HepG2 (cell line): ENCODE results near the gene PCDHAC1. TPM values are rescaled to one million over a fixed set of nuclear protein-coding genes. Genes with fewer than 3 reads are reported as not detected.

Experiments
- CBX2 ChIP-seq, 2 experiments: fragments of 200-600 bp in 1 of 2; sonication (generic); formaldehyde crosslinking in 1 of 2; IDR thresholded peaks; 2 replicates each; pipeline versions ENCODE4 v1.7.0 to v1.8.1; 2018 to 2022; ENCODE audit warnings: low read depth in 2 of 2, low read length in 1 of 2, mild to moderate bottlenecking in 1 of 2, missing genetic modification reagents in 1 of 2
- POLR2AphosphoS2 ChIP-seq: IDR thresholded peaks from 2 replicates; pipeline ENCODE4 v1.6.1; 2011; ENCODE audit warnings: low read depth, low read length, improper control_type of control experiment
- ZNF124 ChIP-seq: sonication (generic); formaldehyde crosslinking; IDR thresholded peaks from 2 replicates; pipeline ENCODE4 v1.4.0; 2020; ENCODE audit warnings: missing genetic modification reagents
- polyA plus RNA-seq, 8 experiments: library from polyadenylated mRNA; depleted of rRNA in 3 of 8; stranded (reverse) in 7 of 8; unstranded in 1 of 8; fragments of >200 nt; fragmentation: Illumina TruSeq in 4 of 8; extraction: Trizol in 4 of 8; gene quantifications; 2 replicates each; pipeline versions ENCODE4 v1.2.1 to v1.2.3, GENCODE V29; 2011 to 2016; ENCODE audit warnings: low read depth in 4 of 8, missing spikeins in 1 of 8, mixed read lengths in 1 of 8; ENCODE audit not compliant: insufficient read depth in 1 of 8
- total RNA-seq, 5 experiments: library from RNA; depleted of rRNA; stranded (reverse); fragments of >200 nt; fragmentation: Illumina TruSeq; extraction: Trizol; gene quantifications; 2 replicates each; pipeline ENCODE4 v1.2.3, GENCODE V29; 2016; ENCODE audit warnings: low read depth in 1 of 5
- TF ChIP-seq, protein P1 (sequence below): sonication (generic); formaldehyde crosslinking; IDR thresholded peaks from 2 replicates; pipeline ENCODE4 v1.4.0; 2020; ENCODE audit warnings: missing genetic modification reagents, borderline replicate concordance
- TF ChIP-seq, protein P2 (sequence below): sonication (generic); formaldehyde crosslinking; IDR thresholded peaks from 2 replicates; pipeline ENCODE4 v1.4.0; 2020; ENCODE audit warnings: mild to moderate bottlenecking, missing genetic modification reagents
- TF ChIP-seq, protein P3 (sequence below): sonication (generic); formaldehyde crosslinking; IDR thresholded peaks from 2 replicates; pipeline ENCODE4 v1.8.0; 2022; ENCODE audit warnings: missing genetic modification reagents, mild to moderate bottlenecking, inconsistent platforms, borderline replicate concordance

PCDHAC1 gene
- total and polyA plus RNA-seq, 2 of the 13 experiments (the other 11 are each of a cell fraction or from before 2014, with no cell fraction given): 0.04 TPM; not detected in 1

DNA sequence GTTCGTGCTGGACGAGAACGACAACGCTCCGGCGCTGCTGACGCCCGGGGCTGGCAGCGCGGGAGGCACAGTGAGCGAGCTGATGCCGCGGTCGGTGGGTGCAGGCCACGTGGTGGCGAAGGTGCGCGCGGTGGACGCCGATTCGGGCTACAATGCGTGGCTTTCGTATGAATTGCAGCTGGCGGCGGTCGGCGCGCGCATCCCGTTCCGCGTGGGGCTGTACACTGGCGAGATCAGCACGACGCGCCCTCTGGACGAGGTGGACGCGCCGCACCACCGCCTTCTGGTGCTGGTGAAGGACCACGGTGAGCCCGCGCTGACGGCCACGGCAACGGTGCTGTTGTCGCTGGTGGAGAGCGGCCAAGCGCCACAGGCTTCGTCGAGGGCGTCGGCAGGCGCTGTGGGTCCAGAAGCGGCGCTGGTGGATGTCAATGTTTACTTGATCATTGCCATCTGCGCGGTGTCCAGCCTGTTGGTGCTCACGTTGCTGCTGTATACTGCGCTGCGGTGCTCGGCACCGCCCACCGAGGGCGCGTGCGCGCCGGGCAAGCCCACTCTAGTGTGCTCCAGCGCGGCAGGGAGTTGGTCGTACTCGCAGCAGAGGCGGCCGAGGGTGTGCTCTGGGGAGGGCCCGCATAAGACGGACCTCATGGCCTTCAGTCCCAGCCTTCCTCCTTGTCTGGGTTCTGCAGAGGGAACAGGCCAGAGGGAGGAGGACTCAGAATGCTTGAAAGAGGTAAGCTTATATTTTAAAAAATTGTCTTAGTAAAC lies 42.0 kb upstream of the PCDHAC1 start (continued):
- TF ChIP-seq, protein P1, sequence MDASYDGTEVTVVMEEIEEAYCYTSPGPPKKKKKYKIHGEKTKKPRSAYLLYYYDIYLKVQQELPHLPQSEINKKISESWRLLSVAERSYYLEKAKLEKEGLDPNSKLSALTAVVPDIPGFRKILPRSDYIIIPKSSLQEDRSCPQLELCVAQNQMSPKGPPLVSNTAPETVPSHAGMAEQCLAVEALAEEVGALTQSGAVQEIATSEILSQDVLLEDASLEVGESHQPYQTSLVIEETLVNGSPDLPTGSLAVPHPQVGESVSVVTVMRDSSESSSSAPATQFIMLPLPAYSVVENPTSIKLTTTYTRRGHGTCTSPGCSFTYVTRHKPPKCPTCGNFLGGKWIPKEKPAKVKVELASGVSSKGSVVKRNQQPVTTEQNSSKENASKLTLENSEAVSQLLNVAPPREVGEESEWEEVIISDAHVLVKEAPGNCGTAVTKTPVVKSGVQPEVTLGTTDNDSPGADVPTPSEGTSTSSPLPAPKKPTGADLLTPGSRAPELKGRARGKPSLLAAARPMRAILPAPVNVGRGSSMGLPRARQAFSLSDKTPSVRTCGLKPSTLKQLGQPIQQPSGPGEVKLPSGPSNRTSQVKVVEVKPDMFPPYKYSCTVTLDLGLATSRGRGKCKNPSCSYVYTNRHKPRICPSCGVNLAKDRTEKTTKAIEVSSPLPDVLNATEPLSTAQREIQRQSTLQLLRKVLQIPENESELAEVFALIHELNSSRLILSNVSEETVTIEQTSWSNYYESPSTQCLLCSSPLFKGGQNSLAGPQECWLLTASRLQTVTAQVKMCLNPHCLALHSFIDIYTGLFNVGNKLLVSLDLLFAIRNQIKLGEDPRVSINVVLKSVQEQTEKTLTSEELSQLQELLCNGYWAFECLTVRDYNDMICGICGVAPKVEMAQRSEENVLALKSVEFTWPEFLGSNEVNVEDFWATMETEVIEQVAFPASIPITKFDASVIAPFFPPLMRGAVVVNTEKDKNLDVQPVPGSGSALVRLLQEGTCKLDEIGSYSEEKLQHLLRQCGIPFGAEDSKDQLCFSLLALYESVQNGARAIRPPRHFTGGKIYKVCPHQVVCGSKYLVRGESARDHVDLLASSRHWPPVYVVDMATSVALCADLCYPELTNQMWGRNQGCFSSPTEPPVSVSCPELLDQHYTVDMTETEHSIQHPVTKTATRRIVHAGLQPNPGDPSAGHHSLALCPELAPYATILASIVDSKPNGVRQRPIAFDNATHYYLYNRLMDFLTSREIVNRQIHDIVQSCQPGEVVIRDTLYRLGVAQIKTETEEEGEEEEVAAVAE (CRISPR knock-in tag): no peak
- TF ChIP-seq, protein P2, sequence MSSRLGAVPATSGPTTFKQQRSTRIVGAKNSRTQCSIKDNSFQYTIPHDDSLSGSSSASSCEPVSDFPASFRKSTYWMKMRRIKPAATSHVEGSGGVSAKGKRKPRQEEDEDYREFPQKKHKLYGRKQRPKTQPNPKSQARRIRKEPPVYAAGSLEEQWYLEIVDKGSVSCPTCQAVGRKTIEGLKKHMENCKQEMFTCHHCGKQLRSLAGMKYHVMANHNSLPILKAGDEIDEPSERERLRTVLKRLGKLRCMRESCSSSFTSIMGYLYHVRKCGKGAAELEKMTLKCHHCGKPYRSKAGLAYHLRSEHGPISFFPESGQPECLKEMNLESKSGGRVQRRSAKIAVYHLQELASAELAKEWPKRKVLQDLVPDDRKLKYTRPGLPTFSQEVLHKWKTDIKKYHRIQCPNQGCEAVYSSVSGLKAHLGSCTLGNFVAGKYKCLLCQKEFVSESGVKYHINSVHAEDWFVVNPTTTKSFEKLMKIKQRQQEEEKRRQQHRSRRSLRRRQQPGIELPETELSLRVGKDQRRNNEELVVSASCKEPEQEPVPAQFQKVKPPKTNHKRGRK (CRISPR knock-in tag): no peak
- TF ChIP-seq ZNF124 (CRISPR knock-in tag) (no peak), CBX2 (IDR thresholded peaks at IDR 0.05; ENCODE audit: low read depth, low read length) (no peak), CBX2 (CRISPR knock-in tag; IDR thresholded peaks at IDR 0.05; ENCODE audit: low read depth) (no peak), POLR2AphosphoS2 (no peak)
- TF ChIP-seq, protein P3, sequence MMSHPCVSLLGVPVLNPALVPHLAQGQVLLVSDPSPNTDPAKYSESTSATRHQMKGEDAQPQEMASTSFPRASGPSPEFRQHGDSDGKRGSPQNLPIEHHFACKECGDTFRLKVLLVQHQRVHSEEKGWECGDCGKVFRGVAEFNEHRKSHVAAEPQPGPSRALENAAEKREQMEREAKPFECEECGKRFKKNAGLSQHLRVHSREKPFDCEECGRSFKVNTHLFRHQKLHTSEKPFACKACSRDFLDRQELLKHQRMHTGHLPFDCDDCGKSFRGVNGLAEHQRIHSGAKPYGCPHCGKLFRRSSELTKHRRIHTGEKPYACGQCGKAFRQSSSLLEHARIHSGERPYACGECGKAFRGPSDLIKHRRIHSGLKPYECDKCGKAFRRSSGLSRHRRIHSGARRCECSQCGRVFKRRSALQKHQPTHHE (CRISPR knock-in tag): no peak
